ENCODE measurements around the gene MAD1L1. TPM values are rescaled to one million over a fixed set of nuclear protein-coding genes. Genes with fewer than 3 reads are reported as not detected.

The MAD1L1 gene
- total RNA-seq, 4 donors from 2014 or later, result 8.0 to 52.7 (median 26.7) TPM

DNA sequence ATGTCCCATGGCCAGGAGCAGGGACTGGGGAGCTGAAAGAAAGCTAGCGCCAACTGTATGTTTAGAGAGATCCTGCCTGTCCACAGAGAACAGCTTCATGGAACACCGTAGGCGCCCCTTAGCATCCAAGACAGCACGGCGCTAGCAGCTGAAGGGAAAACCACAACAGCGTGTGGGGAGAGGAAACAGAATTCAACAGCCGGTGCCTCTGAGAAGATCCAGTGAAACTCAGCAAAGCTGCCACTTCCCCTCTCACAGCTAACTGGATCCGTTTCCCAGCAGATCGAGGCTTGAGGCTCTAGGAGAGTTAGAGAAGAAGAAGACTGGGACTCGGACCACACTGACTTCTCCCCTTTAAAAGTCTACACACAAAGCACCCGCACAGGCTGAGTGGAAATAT lies 145.0 kb downstream of the MAD1L1 start:
- 84 to 100% methylated on average over 1 to 11 of the region's 11 CpGs for WGBS, 2 donors (ENCODE audit: low coverage in 1 of 2)
- Histone ChIP-seq H3K4me1 (no peaks in the 10 kb centered on the region), H3K9me3 (no peaks in the 10 kb centered on the region), H3K4me3 (no peak overlapping the region), H3K36me3 (no peaks in the 10 kb centered on the region), H3K27me3 (no peaks in the 10 kb centered on the region), H3K27ac (no peak overlapping the region)
- no peak for DNase-seq
- intact Hi-C loops (cut with DNase I; ENCODE audit: low total_unique reads), result no loop called here
- TF ChIP-seq, protein P1, sequence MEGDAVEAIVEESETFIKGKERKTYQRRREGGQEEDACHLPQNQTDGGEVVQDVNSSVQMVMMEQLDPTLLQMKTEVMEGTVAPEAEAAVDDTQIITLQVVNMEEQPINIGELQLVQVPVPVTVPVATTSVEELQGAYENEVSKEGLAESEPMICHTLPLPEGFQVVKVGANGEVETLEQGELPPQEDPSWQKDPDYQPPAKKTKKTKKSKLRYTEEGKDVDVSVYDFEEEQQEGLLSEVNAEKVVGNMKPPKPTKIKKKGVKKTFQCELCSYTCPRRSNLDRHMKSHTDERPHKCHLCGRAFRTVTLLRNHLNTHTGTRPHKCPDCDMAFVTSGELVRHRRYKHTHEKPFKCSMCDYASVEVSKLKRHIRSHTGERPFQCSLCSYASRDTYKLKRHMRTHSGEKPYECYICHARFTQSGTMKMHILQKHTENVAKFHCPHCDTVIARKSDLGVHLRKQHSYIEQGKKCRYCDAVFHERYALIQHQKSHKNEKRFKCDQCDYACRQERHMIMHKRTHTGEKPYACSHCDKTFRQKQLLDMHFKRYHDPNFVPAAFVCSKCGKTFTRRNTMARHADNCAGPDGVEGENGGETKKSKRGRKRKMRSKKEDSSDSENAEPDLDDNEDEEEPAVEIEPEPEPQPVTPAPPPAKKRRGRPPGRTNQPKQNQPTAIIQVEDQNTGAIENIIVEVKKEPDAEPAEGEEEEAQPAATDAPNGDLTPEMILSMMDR (IDR thresholded peaks at IDR 0.05), result no peak
- TF ChIP-seq POLR2AphosphoS5 (IDR thresholded peaks at IDR 0.05) (no peak), EP300 (IDR thresholded peaks at IDR 0.05; ENCODE audit: low read depth) (no peak), POLR2A (IDR thresholded peaks at IDR 0.05) (no peak)
- in situ Hi-C loops (cut with MboI; ENCODE audit: low pct_ligation_motif_present in 1 of 4, low pct_unique_long_range_greater_than_20kb in 1 of 4, low sequenced_read_pairs in 3 of 4), result no loop called here

DNA sequence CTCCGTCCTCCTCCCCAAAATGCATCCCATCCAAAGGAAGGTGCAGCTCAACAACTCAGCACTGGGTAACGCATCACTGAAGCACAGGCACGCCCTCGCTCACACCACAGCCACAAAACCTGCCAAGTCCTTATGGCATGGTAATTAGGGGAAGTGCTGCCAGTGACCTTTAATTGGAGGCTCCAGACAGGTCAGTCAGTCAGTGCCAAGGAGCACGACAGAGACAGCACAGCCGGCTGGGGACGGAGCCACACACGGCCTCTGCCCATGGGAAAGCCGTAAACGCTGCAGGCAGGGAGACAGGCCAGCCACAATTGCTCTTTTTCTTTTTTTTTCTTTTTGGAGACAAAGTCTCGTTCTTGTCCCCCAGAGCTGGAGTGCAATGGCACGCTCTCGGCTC lies 146.5 kb downstream of the MAD1L1 start:
- H3K9me3 ChIP-seq, result no peaks in the 10 kb centered on the region
- intact Hi-C loops (cut with DNase I; ENCODE audit: low total_unique reads) (no loop called here), in situ Hi-C loops (cut with MboI; ENCODE audit: low pct_ligation_motif_present in 1 of 4, low pct_unique_long_range_greater_than_20kb in 1 of 4, low sequenced_read_pairs in 3 of 4) (no loop called here)
- H3K4me1 ChIP-seq, result no peaks in the 10 kb centered on the region
- H3K36me3 ChIP-seq, result no peaks in the 10 kb centered on the region
- DNase-seq, result no peak
- TF ChIP-seq, protein P1 (IDR thresholded peaks at IDR 0.05), result no peak
- no peak for TF ChIP-seq POLR2A (IDR thresholded peaks at IDR 0.05)
- TF ChIP-seq EP300 (IDR thresholded peaks at IDR 0.05; ENCODE audit: low read depth), result no peak
- TF ChIP-seq POLR2AphosphoS5 (IDR thresholded peaks at IDR 0.05), result no peak
- 71 to 74% methylated on average over 4 to 13 of the region's 13 CpGs for WGBS, 2 donors (ENCODE audit: low coverage in 1 of 2)
- H3K27me3 ChIP-seq, result no peaks in the 10 kb centered on the region
- H3K4me3 ChIP-seq, result no peak overlapping the region
- H3K27ac ChIP-seq, result no peak overlapping the region

DNA sequence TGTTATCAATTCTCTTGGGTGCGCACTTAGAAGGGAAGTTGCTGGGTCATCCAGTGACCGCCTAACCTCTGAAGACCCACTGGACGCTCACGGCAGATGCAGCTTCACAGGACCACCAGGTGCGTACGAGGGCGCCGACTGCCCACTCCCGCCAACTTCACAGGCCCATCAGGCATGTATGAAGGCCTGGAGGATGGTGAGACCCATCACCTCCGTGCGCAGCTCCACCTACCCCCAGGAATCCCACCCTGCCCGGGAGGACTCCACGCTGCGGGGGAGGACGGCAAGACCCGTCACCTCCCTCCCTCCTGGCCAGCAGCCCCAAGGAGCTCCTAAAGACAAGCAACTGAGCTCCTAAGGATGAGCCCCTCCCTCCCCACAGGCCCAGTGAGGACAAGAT lies 146.9 kb downstream of the MAD1L1 start:
- H3K4me3 ChIP-seq, result no peak overlapping the region
- no peak overlapping the region for H3K27ac ChIP-seq
- in situ Hi-C loops (cut with MboI; ENCODE audit: low pct_ligation_motif_present in 1 of 4, low pct_unique_long_range_greater_than_20kb in 1 of 4, low sequenced_read_pairs in 3 of 4) (no loop called here), intact Hi-C loops (cut with DNase I; ENCODE audit: low total_unique reads) (no loop called here)
- no peaks in the 10 kb centered on the region for H3K4me1 ChIP-seq
- no peaks in the 10 kb centered on the region for H3K36me3 ChIP-seq
- H3K9me3 ChIP-seq, result no peaks in the 10 kb centered on the region
- 95% methylated on average over 16 of the region's 16 CpGs; no CpG with 5 or more reads in 1 of the 2 donors for WGBS, 2 donors (ENCODE audit: low coverage in 1 of 2)
- H3K27me3 ChIP-seq, result no peaks in the 10 kb centered on the region
- TF ChIP-seq POLR2A (IDR thresholded peaks at IDR 0.05), result no peak
- TF ChIP-seq EP300 (IDR thresholded peaks at IDR 0.05; ENCODE audit: low read depth), result no peak
- TF ChIP-seq, protein P1 (IDR thresholded peaks at IDR 0.05), result no peak
- no peak for TF ChIP-seq POLR2AphosphoS5 (IDR thresholded peaks at IDR 0.05)
- DNase-seq, result no peak

DNA sequence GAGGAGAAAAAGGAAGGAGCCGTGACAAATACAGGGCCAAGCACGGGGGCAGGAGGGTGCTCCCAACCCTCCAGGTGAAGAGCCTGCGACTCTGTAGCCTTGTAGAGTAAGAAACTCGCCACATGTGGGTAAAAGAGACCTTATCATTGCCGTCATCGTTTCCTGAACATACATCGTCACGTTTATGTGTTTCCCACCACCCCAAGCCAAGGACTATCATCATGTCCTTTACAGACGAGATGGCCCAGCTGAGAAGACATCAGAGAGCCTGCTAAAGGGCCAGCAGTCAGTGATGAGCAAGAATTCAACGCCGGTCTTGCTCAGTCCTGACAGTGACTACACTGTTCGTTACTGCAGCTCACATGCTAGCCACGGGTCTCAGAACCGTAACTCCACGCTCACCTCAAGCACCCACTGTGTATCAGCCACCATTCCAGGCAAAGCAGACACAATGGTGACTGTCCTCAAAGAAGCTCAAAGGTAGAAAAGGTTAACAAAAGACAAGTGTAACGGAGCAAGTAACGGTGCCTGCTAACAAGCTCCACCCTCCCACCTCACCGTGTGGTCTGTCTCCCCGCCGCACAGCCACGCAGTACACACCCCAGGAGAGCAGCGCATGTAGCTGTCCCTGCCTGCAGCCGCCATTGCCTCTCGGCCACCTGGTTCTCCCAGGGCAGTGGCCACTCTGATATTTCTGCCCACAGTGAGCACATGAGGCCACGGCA lies 147.8 kb downstream of the MAD1L1 start:
- 92 to 95% methylated on average over 8 to 25 of the region's 25 CpGs for WGBS, 2 donors (ENCODE audit: low coverage in 1 of 2)
- TF ChIP-seq POLR2AphosphoS5 (IDR thresholded peaks at IDR 0.05) (no peak), POLR2A (IDR thresholded peaks at IDR 0.05) (no peak), EP300 (IDR thresholded peaks at IDR 0.05; ENCODE audit: low read depth) (no peak)
- TF ChIP-seq, protein P1 (IDR thresholded peaks at IDR 0.05), result no peak

More for the DNA sequence above, 147.8 kb downstream of the MAD1L1 start:
- in situ Hi-C loops (cut with MboI; ENCODE audit: low pct_ligation_motif_present in 1 of 4, low pct_unique_long_range_greater_than_20kb in 1 of 4, low sequenced_read_pairs in 3 of 4), result no loop called here
- intact Hi-C loops (cut with DNase I; ENCODE audit: low total_unique reads), result no loop called here
- H3K4me1 ChIP-seq, result peaks cover 0 to under 1% (median 0%) of the 10 kb centered on the region in 4 donors
- DNase-seq, result no peak
- H3K27me3 ChIP-seq, result no peaks in the 10 kb centered on the region
- H3K9me3 ChIP-seq, result no peaks in the 10 kb centered on the region
- H3K36me3 ChIP-seq, result no peaks in the 10 kb centered on the region
- no peak overlapping the region for H3K4me3 ChIP-seq
- no peak overlapping the region for H3K27ac ChIP-seq
